Stimulated activated CD8-positive, alpha-beta memory T cell treated with anti-CD3 and anti-CD28 coated beads, Interleukin-4, amount 100 ng/mL, for 4 hours (primary cell): Measurements from ENCODE around the gene PRCD.
"Not testable (repeated sequence)": the region's sequence is repeated elsewhere in the genome, so short reads cannot be mapped to it uniquely, and the experiment has no call there.

Experiments used
- DNase-seq, 2 donors: peaks; one replicate each; pipeline ENCODE4 v3.0.0-alpha.2; 2020; ENCODE audit warnings: low read depth in 2 of 2, low spot score in 1 of 2

The PRCD gene

GRCh38 chr17:76504117-76504516 lies 35.7 kb upstream of the PRCD start:
- no peak for DNase-seq

DNA sequence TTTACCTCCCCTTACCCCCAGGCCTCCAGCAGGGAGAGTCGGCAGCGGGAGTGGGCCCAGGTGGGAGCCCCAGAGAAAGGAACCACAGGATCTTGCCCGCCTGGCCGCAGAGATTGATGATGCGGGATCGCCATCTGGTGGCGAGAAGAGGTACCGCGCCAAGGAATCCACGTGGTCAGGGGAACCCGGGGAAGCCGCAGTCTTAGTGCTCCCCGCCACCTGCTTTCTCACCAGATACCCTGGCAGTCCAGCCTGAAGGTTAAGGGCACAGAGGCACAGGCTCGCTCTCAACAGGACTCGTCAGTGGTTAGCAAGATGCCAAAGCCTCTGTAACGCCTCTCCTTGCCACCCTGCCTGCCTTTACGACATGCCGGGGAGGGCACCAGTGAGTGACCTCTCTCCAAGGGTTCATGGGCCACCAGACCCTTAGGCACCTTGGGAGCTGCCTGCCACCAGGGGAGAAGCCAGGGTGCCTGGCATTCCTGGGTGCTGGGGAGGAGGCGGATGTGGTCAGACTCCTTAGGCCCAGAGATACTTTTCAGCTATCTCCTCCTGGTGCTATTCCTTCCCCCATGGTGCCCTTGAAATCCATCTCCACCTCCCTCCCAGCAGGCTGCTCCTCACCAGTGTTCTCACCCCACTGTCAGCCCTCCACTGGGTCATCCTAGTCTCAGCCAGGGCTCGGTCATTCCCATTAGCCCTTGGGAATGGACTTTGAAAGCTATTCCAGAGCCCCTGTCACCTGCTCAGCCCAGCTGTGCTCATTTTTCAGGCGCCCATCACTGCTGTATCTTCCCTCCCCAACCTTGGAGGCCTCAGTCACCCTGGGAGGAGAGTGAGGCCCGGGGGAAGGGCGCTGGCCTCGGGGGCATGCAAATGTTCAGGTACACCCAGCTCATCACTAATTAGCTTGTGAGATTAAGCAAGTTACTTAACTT lies 33.2 kb upstream of the PRCD start:
- DNase-seq = peak; percentile 69 to 90

DNA sequence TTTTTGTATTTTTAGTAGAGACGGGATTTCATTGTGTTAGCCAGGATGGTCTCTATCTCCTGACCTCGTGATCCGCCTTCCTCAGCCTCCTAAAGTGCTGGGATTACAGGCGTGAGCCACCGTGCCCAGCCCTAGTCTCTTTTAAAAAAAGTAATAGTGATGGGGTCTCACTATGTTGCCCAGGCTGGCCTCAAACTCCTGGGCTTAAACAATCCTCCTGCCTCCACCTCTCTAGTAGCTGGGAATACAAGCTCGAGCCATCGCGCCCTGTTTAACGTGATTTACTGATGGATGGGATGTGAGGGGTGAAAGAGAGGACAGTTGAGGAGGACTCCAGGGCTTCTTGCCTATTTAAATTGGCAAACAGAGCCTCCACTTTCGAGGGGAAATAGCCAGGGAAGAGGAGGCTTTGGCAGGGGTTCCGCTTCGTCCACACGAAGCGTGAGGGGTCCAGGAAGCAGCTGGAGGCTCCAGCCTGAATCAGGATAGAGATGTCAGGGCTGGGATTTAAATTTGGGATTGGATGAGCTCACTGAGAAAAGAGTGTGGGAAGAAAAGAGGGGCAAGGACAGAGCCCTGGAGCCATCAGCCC lies 31.3 kb upstream of the PRCD start:
- not testable (repeated sequence) for DNase-seq

DNA sequence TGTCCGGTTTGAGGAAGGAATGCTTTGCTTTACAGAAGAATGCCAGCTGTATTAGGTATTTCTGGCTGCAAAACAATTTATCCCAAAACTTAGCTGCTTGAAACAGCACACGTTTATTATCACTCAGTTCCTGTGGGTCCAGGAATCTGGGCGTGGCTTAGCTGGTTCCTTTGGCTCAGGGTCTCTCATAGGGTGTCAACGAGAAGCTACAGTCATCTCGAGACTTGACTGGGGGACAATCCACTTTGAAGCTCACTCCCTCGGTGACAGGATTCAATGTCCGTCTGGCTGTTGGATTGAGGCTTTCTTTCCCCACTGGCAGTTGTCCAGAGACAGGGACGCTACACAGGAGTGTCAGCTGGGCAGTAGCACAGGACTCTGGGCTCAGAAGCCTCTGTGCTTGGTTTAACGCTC lies 29.0 kb upstream of the PRCD start:
- no peak for DNase-seq

DNA sequence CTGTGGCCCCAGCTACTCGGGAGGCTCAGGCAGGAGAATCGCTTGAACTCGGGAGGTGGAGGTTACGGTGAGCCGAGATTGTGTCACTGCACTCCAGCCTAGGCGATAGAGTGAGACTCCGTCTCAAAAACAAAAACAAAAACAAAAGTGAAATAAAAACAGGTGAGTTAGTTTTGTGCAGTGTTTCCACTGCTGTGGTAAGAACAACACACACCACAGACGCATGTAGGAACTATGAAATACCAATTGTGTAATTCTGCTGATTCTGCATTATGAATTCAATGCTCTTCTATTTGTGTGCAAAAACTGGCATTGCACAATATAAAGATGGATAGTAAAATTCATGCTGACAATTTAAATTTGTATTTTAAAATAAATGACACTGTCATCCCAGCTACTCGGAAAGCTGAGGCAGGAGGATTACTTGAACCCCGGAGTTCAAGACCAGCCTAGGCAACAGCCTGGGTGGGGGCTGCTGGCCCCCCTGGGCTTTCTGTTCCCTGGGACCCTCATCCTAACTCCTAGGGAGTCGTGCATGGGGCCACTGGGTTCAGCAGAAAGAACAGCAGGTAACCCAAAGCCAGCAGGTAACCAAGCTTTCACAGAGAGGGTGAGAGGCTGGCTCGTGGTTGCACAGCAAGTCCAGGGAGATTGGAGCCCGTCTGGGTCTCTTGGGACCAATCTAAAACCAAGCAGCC lies 28.0 kb upstream of the PRCD start:
- no peak for DNase-seq

DNA sequence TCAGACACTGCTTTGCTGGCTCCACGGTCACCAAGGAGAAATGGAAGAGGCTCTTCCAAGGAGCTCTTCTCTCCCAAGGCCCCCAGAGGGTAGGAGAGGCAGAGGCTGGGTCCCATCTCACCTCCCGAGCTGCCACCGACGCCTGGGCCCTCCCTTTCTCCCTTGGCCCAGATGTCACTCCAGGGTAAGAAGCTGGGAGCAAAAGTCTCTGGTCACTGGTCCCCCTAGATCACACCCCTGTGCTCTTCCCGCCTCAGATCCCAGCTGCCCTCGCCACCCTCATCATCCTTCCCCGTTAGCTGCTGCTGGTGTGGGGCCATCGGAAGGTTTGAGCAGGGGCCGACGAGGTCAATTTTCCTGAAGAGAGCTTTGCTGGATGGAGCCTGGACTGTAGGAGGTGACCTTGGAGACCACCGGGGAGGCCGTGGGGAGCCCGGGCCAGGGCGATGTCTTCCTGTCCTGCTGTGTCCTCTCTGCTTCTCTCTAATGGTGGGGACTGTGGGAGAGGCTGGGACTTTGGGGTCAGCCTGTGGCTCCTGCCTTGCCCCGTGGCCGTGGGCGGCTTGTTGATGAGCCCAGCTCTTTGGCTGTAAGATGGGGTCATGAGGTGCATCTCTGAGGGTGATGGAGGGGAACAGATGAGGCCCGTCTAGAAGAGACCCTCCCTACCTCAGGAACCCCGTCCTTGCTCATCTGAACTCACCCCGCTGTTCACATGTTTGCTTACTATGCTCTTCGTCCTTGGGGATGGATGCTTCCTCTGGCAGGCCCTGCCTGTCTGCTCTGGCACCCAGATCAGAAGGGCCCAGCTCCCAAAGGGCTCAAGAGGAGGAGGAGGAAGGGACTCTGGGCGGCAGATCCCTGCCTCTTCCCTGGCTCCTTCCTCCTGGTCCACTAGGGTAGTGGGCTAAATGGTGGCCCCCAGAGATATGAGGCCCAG lies 27.2 kb upstream of the PRCD start:
- no peak for DNase-seq

DNA sequence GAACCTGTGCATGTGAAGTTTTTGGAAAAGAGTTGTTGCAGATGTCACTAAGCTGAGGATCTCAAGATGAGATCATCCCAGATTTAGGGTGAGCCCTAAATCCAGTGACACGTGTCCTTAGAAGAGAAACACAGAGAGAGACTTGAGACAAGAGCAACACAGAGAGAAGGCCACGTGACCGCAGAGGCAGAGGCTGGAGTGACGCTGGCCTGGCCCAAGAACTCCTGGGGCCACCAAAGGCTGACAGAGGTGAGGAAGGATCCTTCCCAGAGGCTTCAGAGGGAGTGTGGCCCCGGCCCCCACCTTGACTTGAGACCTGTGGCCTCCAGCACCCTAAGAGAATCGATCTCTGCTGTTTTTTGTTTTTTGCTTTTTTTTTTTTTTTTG lies 26.5 kb upstream of the PRCD start:
- no peak for DNase-seq

GRCh38 chr17:76514355-76514754 lies 25.5 kb upstream of the PRCD start:
- not testable (repeated sequence) for DNase-seq

DNA sequence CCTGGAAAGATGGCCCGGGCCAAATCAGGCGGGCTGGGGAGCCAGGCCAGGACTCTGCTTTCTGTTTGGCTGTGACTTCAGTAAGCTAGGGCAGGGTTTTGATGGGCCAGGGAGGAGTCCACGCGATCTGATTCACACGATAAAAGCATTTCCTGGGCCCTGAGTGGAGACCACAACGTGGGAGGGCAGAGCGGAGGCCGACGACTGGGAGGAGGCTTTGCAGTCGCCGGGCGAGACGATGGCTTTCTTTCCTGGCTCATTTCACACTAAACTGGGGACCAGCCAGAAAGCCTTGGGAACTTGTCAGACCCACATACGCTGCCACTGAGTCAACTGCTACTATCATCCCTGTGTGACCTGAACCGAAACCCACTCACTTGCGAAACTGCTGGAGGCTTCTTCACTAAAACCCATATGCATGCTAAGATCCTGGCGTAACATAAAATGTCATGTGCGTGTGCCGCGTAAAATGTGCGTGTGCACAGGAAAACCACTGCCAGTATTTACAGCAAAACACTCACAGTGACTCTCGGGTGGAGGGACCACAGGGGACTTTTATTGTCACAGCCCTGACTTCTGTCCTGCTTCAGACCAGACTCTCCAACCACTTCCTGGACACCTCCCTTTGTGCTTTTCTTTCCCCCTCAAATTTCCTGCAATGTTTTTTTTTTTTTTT lies 24.4 kb upstream of the PRCD start:
- DNase-seq = peak; percentile 44 to 76

DNA sequence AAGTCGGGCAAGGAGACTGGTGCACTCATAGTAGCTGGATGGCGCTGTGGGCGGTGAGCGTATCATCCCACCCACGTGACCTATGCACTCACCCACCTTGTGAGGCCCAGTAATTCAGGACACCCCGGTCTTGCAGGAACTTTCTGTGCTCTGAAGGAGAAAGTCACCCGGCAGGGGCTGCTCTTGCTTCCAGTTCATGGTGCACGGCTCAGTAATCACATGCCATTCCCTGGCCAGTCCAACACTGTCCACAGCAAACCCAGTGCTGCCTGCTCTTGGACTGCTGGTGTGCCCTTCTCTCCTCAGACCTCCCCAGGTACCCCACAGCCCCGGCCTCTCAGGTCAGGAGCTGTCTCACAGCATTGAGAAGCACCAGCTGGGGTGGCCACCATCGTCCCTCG lies 22.2 kb upstream of the PRCD start:
- no peak for DNase-seq

DNA sequence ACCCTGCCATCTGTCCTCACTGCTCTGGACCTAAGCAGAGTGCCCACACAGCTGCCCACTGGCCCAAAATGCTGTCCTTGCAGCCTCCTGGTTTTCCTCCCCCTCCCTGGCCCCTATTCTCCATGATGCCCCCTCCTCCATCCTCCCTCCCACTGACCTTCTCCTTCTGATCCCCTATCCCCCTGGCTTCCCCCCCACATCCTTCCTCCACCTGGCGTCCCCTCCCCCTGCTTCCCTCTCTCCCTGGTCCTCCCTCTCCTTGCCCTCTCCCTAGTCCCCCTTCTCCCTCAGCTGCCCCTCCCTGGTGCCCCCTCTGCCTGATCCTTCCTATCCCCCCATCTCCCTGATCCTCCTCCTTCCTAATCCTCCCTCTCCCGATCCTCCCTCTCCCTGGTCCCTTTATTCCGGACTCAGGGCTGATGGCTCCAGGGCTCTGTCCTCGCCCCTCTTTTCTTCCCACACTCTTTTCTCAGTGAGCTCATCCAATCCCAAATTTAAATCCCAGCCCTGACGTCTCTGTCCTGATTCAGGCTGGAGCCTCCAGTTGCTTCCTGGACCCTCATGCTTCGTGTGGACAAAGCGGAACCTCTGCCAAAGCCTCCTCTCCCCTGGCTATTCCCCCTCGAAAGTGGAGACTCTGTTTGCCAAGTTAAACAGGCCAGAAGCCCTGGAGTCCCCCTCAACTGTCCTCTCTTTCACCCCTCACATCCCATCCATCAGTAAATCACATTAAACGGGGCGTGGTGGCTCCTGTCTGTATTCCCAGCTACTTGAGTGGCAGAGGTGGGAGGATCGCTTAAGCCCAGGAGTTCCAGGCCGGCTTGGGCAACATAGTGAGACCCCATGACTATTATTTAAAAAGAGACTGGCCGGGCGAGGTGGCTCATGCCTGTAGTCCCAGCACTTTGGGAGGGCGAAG lies 20.5 kb upstream of the PRCD start:
- DNase-seq = no peak

DNA sequence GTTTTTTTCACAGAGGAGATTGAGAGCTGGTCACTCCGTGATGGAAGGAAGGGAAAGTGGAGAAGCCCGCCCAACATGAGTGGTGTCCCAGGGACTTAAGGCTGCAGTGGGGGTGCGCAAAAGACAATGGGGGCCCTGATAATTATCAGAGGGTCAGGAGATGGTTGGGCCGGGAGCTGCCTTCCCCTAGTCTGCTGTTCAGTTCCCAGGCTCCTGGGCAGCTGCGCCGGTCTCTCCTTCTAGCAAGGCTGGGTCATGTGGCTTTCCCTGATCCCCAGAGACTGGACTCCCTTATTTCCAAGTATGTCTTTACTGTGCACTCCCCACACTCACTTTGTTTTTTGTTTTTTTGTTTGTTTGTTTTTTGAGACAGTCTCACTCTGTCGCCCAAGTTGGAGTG lies 18.6 kb upstream of the PRCD start:
- no peak for DNase-seq

- not testable (repeated sequence) for DNase-seq
Observed at GRCh38 chr17:76521683-76522082, 18.2 kb upstream of the PRCD start.

DNA sequence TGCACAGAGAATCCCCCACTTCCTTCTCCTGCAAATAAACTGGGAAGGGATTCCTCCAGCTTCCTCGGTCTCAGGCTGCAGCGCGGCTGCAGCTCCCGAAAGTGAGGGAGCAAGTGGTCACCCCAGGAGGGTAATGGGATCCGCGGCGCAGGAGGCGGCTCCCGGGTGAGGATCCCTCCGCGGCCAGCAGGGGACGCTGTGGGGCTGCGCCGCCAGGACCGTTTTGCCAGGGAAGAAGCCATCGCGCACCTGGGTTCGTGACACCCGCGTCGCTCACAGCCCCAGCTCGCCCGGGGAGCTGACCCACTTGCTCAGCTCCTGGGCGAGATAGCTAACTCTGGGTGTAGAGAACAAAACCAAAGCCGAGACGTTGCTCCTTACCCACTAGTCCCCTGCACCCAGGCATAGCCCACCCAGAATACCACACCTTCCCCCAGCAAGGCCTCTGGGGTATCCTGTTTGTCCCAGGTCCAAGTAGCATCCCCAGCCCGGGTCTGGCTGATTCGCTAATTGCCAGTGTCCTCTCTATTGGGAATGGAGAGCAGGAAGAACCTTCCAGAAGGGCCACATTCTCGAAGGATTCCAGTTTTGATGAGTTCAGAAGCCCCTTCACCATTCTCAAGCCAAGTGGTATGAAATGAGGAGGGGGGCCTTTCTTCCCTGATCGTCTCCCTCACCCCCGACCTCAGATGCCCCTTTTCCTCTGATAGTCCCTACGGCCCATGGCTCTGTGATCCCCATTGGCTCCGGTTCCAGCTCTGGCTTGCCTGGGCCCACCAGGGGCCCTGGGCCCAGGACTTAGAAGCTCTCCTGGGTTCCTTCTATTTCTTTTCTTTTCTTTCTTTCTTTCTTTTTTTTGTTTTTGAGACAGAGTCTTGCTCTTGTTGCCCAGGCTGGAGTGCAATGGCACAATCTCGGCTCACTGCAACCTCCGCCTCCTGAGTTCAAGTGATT lies 16.5 kb upstream of the PRCD start:
- peak; percentile 52 to 62 for DNase-seq

DNA sequence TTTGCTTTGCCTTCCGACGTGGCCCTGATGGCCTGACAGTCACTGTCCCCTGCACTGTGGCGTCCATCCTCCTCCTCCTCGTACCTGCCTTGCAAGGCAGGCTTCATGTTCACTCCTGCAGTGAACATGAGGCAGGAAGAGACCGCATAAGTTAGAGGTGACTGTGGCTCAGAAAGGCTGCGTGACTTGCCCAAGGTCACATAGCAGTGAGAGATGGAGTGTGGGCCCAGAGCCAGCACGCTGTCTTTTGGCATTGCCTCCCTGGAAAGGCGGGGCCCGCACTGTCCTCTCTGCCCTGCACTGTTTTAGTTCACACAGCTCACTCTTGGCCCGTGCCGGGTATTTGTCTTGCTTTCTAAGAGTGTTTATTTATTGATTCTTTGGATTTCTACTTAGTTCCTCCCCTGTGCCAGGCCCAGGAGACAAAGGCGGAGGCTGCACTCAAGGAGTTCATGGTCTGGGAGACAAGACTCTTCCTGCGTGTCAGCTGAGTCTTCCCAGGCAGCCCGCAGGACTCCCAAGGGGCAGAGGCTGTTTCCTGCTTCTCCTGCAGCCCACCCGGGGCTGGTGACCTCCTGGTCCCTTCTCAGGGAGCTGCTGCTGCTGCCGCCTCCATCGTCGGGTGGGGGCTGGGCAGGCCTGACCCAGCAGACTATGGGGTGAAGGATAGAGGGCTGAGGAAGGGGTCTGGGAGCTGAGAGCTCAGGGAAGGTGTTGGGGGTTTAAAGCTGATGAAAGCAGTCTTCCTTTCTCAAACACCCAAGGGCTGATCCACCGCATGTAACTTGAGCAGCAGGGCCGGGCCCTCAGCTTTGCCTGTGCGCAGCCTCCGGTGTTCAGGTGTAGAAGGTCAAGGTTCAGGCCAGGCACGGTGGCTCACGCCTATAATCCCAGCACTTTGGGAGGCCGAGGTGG lies 15.0 kb upstream of the PRCD start:
- DNase-seq = no peak

DNA sequence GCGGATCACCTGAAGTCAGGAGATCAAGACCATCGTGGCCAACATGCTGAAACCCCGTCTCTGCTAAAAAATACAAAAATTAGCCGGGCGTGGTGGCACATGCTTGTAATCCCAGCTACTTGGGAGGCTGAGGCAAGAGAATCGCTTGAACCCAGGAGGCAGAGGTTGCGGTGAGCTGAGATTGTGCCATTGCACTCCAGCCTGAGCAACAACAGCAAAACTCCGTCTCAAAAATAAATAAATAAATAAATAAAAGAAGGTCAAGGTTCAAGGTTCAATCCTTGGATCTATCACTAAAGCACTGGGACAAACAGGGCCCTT lies 14.4 kb upstream of the PRCD start:
- not testable (repeated sequence) for DNase-seq

- DNase-seq = not testable (repeated sequence)
Observed at GRCh38 chr17:76527016-76527415, 12.8 kb upstream of the PRCD start.
